Measurements from ENCODE around the gene SULT1C4.

Gene SULT1C4

DNA sequence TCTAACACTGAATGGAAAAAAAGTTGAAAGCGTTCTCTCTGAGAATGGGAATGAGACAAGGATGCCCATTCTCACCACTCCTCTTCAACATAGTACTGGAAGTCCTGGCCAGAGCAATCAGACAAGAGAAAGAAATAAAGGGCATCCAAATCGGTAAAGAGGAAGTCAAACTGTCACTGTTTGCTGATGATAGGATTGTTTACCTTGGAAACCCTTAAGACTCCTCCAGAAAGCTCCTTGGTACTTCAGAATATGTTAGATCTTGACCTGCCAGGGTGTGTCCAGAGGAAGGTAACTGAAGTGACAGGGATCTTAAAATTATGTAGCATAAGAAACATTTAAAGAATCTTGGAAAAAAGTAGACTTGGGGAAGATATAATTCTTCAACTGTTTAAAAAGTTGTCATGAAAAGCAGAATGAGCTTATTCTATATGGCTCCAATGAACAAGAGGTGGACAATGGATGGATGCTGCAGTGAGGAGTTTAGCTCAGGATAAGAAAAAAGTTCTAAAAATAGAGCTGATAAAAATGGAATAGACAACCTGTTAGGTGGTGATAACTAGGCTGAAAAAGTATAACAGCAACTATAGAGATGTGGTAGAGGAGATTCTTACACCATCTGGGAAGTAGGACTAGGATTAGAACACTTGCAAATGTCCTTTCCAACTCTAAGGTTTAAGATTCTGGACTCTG, 16.8 kb upstream of the SULT1C4 start:
- in situ Hi-C loops (cut with MboI; ENCODE audit: low sequenced_read_pairs, unreplicated experiment), result loop anchor here (25.0 kb wide), 1 partner anchor 226 kb away; no protein-coding TSS in a partner anchor
- TF ChIP-seq, protein P1, sequence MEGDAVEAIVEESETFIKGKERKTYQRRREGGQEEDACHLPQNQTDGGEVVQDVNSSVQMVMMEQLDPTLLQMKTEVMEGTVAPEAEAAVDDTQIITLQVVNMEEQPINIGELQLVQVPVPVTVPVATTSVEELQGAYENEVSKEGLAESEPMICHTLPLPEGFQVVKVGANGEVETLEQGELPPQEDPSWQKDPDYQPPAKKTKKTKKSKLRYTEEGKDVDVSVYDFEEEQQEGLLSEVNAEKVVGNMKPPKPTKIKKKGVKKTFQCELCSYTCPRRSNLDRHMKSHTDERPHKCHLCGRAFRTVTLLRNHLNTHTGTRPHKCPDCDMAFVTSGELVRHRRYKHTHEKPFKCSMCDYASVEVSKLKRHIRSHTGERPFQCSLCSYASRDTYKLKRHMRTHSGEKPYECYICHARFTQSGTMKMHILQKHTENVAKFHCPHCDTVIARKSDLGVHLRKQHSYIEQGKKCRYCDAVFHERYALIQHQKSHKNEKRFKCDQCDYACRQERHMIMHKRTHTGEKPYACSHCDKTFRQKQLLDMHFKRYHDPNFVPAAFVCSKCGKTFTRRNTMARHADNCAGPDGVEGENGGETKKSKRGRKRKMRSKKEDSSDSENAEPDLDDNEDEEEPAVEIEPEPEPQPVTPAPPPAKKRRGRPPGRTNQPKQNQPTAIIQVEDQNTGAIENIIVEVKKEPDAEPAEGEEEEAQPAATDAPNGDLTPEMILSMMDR (IDR thresholded peaks at IDR 0.05; ENCODE audit: borderline replicate concordance, control extremely low read depth, extremely low read depth, insufficient read depth, missing control alignments), result no peak
- DNase-seq (ENCODE audit: low spot score), result no peak

- DNase-seq (ENCODE audit: low spot score), result no peak
- TF ChIP-seq, protein P1 (IDR thresholded peaks at IDR 0.05; ENCODE audit: borderline replicate concordance, control extremely low read depth, extremely low read depth, insufficient read depth, missing control alignments), result no peak
- in situ Hi-C loops (cut with MboI; ENCODE audit: low sequenced_read_pairs, unreplicated experiment), result loop anchor here (25.0 kb wide), 1 partner anchor 224 kb away; no protein-coding TSS in a partner anchor
Observed at GRCh38 chr2:108363024-108363907, 14.5 kb upstream of the SULT1C4 start.

GRCh38 chr2:108363908-108364225, 13.9 kb upstream of the SULT1C4 start:
- no peak for DNase-seq (ENCODE audit: low spot score)
- in situ Hi-C loops (cut with MboI; ENCODE audit: low sequenced_read_pairs, unreplicated experiment), result loop anchor here (25.0 kb wide), 1 partner anchor 223 kb away; no protein-coding TSS in a partner anchor
- TF ChIP-seq, protein P1 (IDR thresholded peaks at IDR 0.05; ENCODE audit: borderline replicate concordance, control extremely low read depth, extremely low read depth, insufficient read depth, missing control alignments), result no peak

DNA sequence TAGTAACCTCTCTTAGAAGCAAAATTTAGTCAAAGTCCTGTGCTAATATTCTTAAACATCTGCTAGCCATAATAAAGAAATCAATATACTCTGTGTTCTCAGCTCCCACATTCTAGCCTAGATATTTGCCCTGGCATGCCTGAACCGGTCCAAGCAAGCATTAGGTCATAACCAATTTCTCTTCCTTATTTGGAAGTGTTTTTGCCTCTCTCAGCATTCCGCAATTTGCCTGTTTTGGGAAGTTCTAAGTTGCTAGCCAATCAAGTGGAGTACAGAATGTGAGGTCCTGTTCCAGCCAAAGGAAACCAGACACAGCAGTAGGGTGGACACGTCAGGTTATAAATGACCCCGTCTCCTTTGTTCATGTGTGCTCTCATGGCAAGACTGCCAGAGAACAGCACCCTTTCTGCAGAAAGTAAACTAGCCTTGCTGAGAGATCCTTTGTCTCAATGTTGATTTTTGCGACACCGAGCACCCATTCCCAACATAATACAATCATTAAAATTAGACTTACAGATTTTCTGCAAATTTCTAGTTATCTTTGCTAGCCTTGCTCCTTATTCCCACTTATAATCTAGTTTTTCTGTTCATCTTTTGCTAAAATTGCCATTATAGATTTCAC, 13.0 kb upstream of the SULT1C4 start:
- in situ Hi-C loops (cut with MboI; ENCODE audit: low sequenced_read_pairs, unreplicated experiment), result loop anchor here (25.0 kb wide), 1 partner anchor 223 kb away; no protein-coding TSS in a partner anchor
- TF ChIP-seq, protein P1 (IDR thresholded peaks at IDR 0.05; ENCODE audit: borderline replicate concordance, control extremely low read depth, extremely low read depth, insufficient read depth, missing control alignments), result no peak
- no peak for DNase-seq (ENCODE audit: low spot score)

DNA sequence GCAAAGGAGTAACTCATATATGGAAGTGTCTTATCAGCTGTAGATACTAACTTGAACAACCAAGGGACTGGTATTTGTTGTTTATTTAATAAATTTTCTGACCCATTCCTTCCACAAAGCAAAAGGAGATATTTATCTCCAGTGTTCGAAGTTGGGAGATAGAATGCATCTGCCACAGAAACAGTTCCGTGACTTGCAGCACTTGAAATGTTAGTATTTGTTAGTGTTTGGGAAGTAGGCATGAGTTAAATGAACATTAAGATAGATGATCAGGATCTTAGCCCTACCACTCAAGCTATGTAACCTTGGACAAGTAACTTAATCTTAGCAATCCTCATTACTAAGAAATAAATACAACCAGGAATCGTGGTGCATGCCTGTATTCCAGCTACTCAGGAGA, 12.1 kb upstream of the SULT1C4 start:
- DNase-seq (ENCODE audit: low spot score), result no peak
- TF ChIP-seq, protein P1 (IDR thresholded peaks at IDR 0.05; ENCODE audit: borderline replicate concordance, control extremely low read depth, extremely low read depth, insufficient read depth, missing control alignments), result no peak
- in situ Hi-C loops (cut with MboI; ENCODE audit: low sequenced_read_pairs, unreplicated experiment), result loop anchor here (25.0 kb wide), 1 partner anchor 222 kb away; no protein-coding TSS in a partner anchor

DNA sequence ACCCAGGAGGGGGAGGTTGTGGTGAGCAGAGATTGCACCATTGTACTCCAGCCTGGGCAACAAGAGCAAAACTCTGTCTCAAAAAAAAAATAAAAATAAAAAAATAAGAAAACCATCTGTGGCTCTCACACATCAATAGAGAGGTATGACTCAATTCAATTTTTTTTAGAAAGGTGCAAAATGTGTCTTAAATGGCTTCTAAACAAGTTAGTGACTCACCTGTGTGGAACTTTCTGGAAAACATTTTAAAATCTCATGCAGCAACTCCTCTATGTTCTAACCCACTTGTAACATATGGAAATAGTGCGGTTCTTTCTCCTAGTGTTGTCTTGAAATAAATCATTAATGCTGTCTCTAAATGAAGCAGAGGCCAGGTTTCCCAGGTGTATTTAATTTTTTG, 10.7 kb upstream of the SULT1C4 start:
- in situ Hi-C loops (cut with MboI; ENCODE audit: low sequenced_read_pairs, unreplicated experiment), result loop anchor here (25.0 kb wide), 1 partner anchor 220 kb away; no protein-coding TSS in a partner anchor
- no peak for DNase-seq (ENCODE audit: low spot score)
- TF ChIP-seq, protein P1 (IDR thresholded peaks at IDR 0.05; ENCODE audit: borderline replicate concordance, control extremely low read depth, extremely low read depth, insufficient read depth, missing control alignments), result no peak
